ENCODE measurements around the gene TMCC2. TPM values are rescaled to one million over a fixed set of nuclear protein-coding genes. Genes with fewer than 3 reads are reported as not detected.
A peak's percentile ranks its signal among the peaks of the same experiment; 100 is the strongest.

The TMCC2 gene
- total RNA-seq, 1 experiment from 2014 or later: 2.7 TPM

DNA sequence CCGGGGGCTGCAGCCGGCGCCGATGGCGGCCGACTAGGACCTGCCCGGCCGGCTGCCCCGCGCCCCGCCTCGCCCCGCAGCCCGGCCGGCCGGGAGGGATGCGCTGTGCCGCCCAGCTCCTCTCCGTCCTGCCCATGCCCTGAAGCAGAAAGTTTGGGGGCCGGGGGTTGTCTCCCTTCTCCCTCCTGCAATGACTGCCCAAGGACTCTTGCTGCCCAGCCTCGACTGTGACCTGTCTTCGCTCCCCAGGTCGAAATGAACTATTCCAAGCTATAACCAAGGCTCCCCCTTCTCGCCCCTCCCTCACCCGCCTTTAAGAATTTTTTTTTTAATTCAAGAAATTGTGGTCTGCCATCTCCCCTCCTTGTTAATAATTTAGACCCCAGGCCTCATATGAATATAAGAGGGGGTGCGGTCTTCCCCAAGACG is 361 bp downstream of the TMCC2 start:
- RAD21 ChIA-PET (ENCODE audit: low non-redundant PET in 1 of 2, low total read pairs in 2 of 2, uncharacterized antibody in 2 of 2, unreplicated experiment in 2 of 2): interaction anchor here (2.3 to 2.7 kb wide), 2 partner anchors 28 kb away, joined by 16 to 20 read pairs; no protein-coding TSS in a partner anchor
- TF ChIP-seq FOSL1 (IDR thresholded peaks at IDR 0.05; ENCODE audit: low read depth): no peak
- Histone ChIP-seq H3K36me3 (ENCODE audit: control insufficient read depth in 1 of 2, insufficient read depth in 2 of 2, low read length in 2 of 2) (no peaks in the 10 kb centered on the region), H3K4me2 (ENCODE audit: low read length) (peak overlapping the region; percentile 98), H3K27me3 (ENCODE audit: insufficient read depth, low read length) (no peaks in the 10 kb centered on the region), H3K79me2 (ENCODE audit: insufficient read depth, low read length) (no peaks in the 10 kb centered on the region), H3K27ac (ENCODE audit: low read depth, low read length) (no peak overlapping the region; the same call in 1 of the 2 replicates), H3K9ac (ENCODE audit: low read length) (peak overlapping the region; percentile 39), H2AFZ (ENCODE audit: low read depth, low read length, poor library complexity, severe bottlenecking) (peak overlapping the region; percentile 81), H3K4me1 (ENCODE audit: control insufficient read depth in 1 of 2, insufficient read depth in 2 of 2, low read length in 2 of 2) (peaks cover 11 to 28% of the 10 kb centered on the region in 2 experiments; a peak in 3 of 4 replicates), H3K9me3 (ENCODE audit: control insufficient read depth in 1 of 2, insufficient read depth in 1 of 2, low read depth in 1 of 2, low read length in 2 of 2) (no peaks in the 10 kb centered on the region), H3K4me3 (replicated peaks in 1 of 2; ENCODE audit: low read depth in 1 of 2, low read length in 2 of 2) (peak overlapping the region; percentile 54 to 67), H4K20me1 (ENCODE audit: insufficient read depth) (no peaks in the 10 kb centered on the region), H3K9me2 (ENCODE audit: insufficient read depth) (no peaks in the 10 kb centered on the region)
- intact Hi-C loops (cut with micrococcal nuclease): loop anchor here (1.0 kb wide), 1 partner anchor 17 kb away; the partner anchor contains the start of gene DSTYK
- POLR2A ChIA-PET: interaction anchor here (1.1 kb wide), 1 partner anchor 45 kb away, joined by 3 read pairs; no protein-coding TSS in a partner anchor
- CTCF ChIA-PET: interaction anchor here (0.9 to 3.9 kb wide), 10 partner anchors 23 to 296 kb away, joined by 3 to 66 read pairs (median 5); no protein-coding TSS in a partner anchor
- ATAC-seq (peak; percentile 63), DNase-seq (ENCODE audit: low read depth, low spot score) (no peak)
- BruUV-seq (replicated peaks): no TSS peak

DNA sequence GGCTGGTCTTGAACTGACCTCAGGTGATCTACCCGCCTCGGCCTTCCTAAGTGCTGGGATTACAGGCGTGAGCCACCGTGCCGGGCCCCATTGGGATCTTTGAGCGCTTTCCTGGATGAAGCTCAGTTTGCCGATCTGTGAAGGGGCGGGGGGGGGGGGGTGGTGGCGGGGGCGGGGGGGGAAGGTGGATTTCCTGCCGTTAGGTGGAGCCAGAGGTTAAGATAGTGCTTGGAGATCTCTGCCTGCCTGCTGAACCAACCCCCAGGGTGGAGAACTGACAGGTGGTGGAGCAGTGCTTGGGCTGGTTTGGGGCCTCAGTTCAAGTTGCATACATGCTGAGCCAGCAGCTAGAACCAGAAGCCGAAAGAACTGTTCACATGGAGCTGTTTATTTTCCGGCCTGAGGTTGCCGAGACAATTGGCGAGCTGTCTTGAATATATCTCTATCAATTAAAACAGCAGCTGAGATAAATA is 1.7 kb downstream of the TMCC2 start:
- H3K27ac ChIP-seq (ENCODE audit: low read depth, low read length): no peak overlapping the region
- H3K36me3 ChIP-seq (ENCODE audit: control insufficient read depth in 1 of 2, insufficient read depth in 2 of 2, low read length in 2 of 2): no peaks in the 10 kb centered on the region
- H3K9me2 ChIP-seq (ENCODE audit: insufficient read depth): no peaks in the 10 kb centered on the region
- TF ChIP-seq ZFX (IDR thresholded peaks at IDR 0.05) (no peak), JUND (IDR thresholded peaks at IDR 0.05) (no peak), RAD21 (IDR thresholded peaks at IDR 0.05; ENCODE audit: low read depth) (peak; percentile 58), EGR1 (IDR thresholded peaks at IDR 0.05; ENCODE audit: low read depth) (peak; percentile 61; the same call in 1 of the 2 replicates)
- TF ChIP-seq, protein P1, sequence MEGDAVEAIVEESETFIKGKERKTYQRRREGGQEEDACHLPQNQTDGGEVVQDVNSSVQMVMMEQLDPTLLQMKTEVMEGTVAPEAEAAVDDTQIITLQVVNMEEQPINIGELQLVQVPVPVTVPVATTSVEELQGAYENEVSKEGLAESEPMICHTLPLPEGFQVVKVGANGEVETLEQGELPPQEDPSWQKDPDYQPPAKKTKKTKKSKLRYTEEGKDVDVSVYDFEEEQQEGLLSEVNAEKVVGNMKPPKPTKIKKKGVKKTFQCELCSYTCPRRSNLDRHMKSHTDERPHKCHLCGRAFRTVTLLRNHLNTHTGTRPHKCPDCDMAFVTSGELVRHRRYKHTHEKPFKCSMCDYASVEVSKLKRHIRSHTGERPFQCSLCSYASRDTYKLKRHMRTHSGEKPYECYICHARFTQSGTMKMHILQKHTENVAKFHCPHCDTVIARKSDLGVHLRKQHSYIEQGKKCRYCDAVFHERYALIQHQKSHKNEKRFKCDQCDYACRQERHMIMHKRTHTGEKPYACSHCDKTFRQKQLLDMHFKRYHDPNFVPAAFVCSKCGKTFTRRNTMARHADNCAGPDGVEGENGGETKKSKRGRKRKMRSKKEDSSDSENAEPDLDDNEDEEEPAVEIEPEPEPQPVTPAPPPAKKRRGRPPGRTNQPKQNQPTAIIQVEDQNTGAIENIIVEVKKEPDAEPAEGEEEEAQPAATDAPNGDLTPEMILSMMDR (IDR thresholded peaks at IDR 0.05 in 2 of 3, conservative IDR thresholded peaks at IDR 0.05 in 1 of 3; ENCODE audit: borderline replicate concordance in 1 of 3, insufficient read depth in 1 of 3, low read depth in 2 of 3, low read length in 2 of 3): peak in 2 of 3 experiments; percentile 26 to 27; a peak in 1 of 6 replicates
- ChIA-PET RAD21 (ENCODE audit: low non-redundant PET in 1 of 2, low total read pairs in 2 of 2, uncharacterized antibody in 2 of 2, unreplicated experiment in 2 of 2) (interaction anchor here (0.6 to 2.7 kb wide), 11 partner anchors 22 to 543 kb away, joined by 3 to 20 read pairs (median 4); no protein-coding TSS in a partner anchor), POLR2A (interaction anchor here (0.7 to 1.2 kb wide), 4 partner anchors 14 to 96 kb away, joined by 3 to 4 read pairs (median 4); no protein-coding TSS in a partner anchor), CTCF (interaction anchor here (0.6 to 3.9 kb wide), 18 partner anchors 8 to 295 kb away, joined by 3 to 66 read pairs (median 6); no protein-coding TSS in a partner anchor)
- DNase-seq (ENCODE audit: low read depth, low spot score): peak; percentile 48
- intact Hi-C loops (cut with micrococcal nuclease): loop anchor here (1.0 kb wide), 1 partner anchor 27 kb away; no protein-coding TSS in a partner anchor
- H3K9ac ChIP-seq (ENCODE audit: low read length): peak overlapping the region; percentile 39; the same call in 1 of the 2 replicates
- no TSS peak for BruUV-seq (replicated peaks)
- H2AFZ ChIP-seq (ENCODE audit: low read depth, low read length, poor library complexity, severe bottlenecking): no peak overlapping the region
- peak; percentile 70 for ATAC-seq
- H3K4me2 ChIP-seq (ENCODE audit: low read length): peak overlapping the region; percentile 98
- peaks cover 11 to 28% of the 10 kb centered on the region in 2 experiments; a peak in 3 of 4 replicates for H3K4me1 ChIP-seq (ENCODE audit: control insufficient read depth in 1 of 2, insufficient read depth in 2 of 2, low read length in 2 of 2)
- H3K27me3 ChIP-seq (ENCODE audit: insufficient read depth, low read length): no peaks in the 10 kb centered on the region
- no peaks in the 10 kb centered on the region for H3K79me2 ChIP-seq (ENCODE audit: insufficient read depth, low read length)
- no peaks in the 10 kb centered on the region for H3K9me3 ChIP-seq (ENCODE audit: control insufficient read depth in 1 of 2, insufficient read depth in 1 of 2, low read depth in 1 of 2, low read length in 2 of 2)
- H3K4me3 ChIP-seq (replicated peaks in 1 of 2; ENCODE audit: low read depth in 1 of 2, low read length in 2 of 2): peak overlapping the region; percentile 54 to 67
- no peaks in the 10 kb centered on the region for H4K20me1 ChIP-seq (ENCODE audit: insufficient read depth)
